Mammary epithelial cell (primary cell): ENCODE measurements around the gene PREP.

Experiments
- EZH2 ChIP-seq: IDR thresholded peaks from 2 replicates; pipeline ENCODE4 v1.6.1; 2012; ENCODE audit warnings: low read length, inconsistent platforms, borderline replicate concordance
- TF ChIP-seq, protein P1 (sequence below), 2 donors: IDR thresholded peaks in 1 of 2; conservative IDR thresholded peaks in 1 of 2; 2 replicates each; pipeline ENCODE4 v1.5.1; 2011 to 2012; ENCODE audit warnings: inconsistent platforms in 2 of 2, low read length in 2 of 2, mild to moderate bottlenecking in 2 of 2, control low read depth in 1 of 2, low read depth in 1 of 2; ENCODE audit not compliant: insufficient read depth in 1 of 2; ENCODE audit errors: extremely low read depth in 1 of 2

DNA sequence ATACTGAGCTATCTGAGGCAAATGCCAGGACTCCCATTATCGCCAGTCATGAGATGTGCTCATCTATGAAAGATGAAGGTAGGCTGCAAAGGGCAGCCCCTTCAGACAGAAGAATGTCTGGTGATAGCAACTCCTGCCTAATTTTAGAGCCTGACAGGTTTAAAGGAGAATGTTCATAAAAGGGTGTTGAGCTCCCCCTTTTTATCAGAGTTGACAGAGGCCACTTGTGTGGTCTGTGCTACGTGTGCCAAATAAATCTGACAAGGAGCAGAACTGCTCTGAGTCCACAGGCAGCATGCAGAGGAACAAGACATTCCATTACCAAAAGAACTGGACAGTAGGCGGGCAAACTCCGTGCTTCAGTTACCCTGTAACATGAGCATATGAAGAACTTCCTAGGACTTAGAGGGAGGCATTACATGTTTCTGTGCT lies 101.8 kb downstream of the PREP start:
- TF ChIP-seq, protein P1, sequence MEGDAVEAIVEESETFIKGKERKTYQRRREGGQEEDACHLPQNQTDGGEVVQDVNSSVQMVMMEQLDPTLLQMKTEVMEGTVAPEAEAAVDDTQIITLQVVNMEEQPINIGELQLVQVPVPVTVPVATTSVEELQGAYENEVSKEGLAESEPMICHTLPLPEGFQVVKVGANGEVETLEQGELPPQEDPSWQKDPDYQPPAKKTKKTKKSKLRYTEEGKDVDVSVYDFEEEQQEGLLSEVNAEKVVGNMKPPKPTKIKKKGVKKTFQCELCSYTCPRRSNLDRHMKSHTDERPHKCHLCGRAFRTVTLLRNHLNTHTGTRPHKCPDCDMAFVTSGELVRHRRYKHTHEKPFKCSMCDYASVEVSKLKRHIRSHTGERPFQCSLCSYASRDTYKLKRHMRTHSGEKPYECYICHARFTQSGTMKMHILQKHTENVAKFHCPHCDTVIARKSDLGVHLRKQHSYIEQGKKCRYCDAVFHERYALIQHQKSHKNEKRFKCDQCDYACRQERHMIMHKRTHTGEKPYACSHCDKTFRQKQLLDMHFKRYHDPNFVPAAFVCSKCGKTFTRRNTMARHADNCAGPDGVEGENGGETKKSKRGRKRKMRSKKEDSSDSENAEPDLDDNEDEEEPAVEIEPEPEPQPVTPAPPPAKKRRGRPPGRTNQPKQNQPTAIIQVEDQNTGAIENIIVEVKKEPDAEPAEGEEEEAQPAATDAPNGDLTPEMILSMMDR (conservative IDR thresholded peaks at IDR 0.05 in 1 of 2, IDR thresholded peaks at IDR 0.05 in 1 of 2; ENCODE audit: extremely low read depth in 1 of 2, insufficient read depth in 1 of 2, low read depth in 1 of 2, low read length in 2 of 2): no peak
- TF ChIP-seq EZH2: no peak
